ENCODE results near the gene TBX6.
"Not testable (repeated sequence)": the region's sequence is repeated elsewhere in the genome, so short reads cannot be mapped to it uniquely, and the experiment has no call there.

TBX6 gene

DNA sequence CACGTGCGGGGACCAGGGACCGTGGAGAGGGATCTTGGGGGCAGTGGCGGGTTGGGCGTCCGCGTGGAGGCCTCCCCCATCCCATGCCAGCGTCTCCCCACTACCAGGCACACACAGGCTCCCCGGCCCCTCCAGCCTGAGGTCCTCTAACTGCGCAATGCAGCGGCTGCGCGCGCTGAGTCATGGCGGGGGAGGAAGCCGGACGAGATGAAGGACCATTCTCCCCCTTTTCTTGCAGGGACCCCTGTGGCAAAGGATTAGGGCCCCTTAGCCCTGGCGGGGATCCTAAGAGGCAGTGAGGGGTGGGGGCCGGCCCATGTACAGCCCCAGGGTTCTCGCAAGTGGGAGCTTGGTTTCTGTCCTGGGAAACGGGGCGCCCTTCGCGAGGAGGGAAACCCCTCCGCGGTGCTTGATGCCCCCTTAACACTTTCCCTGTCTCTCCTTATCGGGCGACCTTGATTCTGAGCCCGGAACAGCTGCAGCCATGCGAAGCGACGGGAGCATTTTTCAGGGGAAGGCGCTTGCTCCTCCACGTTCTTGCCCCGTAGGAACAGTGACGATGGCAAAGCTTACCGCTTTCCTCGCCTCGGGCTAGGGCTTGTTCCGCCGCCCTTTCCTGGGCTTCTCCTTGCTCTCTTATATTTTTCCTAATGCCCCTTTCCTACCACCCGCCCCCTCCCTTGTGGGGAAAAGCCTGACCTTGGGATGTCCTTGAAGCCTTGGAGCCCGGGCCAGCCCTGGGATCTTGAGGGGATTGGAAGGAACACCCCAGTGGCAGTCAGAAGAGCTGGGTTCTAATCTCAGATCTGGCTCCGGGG lies 25.6 kb downstream of the TBX6 start:
- no peak for DNase-seq (ENCODE audit: low read depth in 2 of 2)

DNA sequence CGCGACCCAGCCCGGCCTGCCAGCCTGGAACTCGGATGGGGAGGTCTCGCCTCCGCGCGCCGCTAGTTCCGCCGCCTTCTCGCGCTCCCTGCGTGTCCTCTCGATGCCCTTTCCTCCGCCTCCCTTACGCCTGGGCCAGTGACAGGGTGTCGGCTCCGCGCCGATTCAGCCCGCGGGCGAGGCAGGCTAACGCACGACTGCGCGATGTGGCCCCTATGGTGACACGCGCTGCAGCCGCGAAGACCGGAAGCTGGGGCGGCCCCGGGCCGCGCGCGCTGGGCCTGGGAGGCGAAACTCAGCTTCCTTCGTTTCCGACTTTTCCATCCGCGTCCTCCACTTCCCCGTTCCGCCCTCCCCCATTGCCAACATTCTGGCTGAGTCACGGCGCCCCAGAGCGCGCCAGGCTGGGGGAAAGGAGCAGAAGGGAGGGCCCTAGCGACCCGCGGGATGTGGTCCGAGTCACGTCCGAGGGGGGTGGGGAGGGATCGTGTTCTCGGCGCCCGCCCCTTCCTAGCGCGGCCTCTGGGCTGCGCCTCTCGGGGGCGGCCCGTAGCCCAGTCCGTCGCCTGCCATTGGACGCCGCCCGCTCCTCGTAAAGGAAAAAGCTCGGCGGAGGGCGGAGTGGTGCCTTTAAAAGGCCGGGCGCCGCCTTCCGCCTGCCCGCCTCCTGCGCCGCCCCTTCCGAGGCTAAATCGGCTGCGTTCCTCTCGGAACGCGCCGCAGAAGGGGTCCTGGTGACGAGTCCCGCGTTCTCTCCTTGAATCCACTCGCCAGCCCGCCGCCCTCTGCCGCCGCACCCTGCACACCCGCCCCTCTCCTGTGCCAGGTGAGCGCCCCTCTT lies 26.4 kb downstream of the TBX6 start, which contains the start of gene ALDOA:
Gene ALDOA, plus strand, starts transcription at position 659 of the 841 bp plus-strand sequence. CDS start 1,138 bp downstream, outside the sequence.
- peak; percentile 89 to 94 for DNase-seq (ENCODE audit: low read depth in 2 of 2)

DNA sequence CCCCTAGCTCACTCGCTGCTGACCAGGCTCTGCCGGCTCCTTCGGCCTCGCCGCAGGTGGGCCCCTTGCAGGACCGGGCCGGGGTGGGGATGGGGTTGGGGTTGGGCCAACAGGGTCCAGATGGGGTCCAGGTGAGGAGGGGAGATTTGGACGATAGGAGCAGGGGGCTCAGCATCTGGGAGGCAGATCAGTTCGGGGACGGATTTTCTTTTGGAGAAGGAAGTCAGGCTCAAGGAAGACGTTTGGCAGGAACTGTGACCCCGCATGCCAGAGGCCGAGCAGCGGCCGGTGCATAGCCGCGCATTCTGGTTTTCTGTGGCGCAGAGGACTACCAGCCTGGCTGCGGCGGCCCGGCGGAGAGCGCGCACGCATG lies 27.0 kb downstream of the TBX6 start:
- no peak for DNase-seq (ENCODE audit: low read depth in 2 of 2)

DNA sequence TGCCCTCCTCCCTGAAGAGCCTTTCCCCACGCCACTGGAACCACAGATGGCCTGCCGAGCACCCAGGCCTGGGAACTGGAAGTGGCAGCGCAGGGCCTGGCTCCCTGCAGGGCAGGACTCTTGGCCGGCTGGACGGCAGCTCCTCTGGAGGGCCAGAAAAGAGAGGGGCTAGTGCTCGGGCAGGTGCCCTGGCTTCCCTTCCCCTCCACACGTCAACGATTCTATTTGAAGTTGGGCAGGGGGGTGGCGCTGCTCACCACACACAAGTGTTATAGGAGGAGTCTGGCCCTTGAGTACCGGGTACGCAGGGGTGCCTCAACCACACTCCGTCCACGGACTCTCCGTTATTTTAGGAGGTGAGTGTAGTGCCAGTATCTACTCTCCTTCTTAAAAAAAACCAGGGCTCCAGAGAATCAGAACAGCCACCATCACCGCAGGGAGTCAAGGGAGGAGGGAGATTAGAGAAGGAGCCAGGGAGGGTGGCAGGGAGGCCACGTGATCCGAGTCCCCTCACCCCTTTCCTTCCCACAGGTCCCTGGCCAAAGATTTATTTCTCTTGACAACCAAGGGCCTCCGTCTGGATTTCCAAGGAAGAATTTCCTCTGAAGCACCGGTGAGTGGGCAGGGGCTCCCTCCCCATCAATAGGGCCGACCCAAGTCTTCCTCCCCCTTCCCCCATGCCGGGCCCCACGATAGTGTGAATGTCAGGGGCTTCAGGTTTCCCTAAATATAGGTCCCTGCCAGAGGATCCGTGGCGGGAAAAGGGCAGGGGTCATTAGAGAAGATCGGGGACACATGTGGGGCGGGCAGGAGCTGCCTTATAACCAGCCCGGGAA lies 27.6 kb downstream of the TBX6 start:
- peak in 1 of 2 donors; percentile 44 for DNase-seq (ENCODE audit: low read depth in 2 of 2)

DNA sequence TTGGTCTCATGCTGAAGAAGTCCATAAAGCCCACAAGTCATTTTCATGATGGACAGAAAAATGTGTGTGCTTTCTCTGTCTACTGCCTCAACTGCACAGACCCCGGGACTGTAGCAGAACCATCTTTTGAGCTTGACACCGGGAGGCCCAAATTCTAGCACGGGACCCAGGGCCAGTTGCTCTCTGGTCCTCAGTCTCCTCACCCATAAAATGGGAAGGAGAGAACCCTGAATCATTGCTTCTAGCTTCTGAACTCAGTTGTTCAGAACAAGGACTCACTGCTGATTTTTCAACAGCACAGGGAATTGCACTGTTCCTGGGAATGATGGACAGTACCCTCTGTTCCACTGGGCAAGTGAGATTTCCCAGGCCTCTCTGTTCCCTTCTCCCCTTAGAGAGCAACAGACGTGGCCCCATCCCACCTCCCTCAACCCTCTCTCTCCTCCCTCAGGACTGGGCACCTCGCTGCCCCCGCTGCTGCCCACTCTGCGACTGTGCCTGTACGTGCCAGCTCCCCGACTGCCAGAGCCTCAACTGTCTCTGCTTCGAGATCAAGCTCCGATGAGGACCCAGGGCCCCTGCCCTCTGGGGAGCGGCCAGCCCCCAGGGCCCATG lies 28.3 kb downstream of the TBX6 start:
- no peak for DNase-seq (ENCODE audit: low read depth in 2 of 2)

DNA sequence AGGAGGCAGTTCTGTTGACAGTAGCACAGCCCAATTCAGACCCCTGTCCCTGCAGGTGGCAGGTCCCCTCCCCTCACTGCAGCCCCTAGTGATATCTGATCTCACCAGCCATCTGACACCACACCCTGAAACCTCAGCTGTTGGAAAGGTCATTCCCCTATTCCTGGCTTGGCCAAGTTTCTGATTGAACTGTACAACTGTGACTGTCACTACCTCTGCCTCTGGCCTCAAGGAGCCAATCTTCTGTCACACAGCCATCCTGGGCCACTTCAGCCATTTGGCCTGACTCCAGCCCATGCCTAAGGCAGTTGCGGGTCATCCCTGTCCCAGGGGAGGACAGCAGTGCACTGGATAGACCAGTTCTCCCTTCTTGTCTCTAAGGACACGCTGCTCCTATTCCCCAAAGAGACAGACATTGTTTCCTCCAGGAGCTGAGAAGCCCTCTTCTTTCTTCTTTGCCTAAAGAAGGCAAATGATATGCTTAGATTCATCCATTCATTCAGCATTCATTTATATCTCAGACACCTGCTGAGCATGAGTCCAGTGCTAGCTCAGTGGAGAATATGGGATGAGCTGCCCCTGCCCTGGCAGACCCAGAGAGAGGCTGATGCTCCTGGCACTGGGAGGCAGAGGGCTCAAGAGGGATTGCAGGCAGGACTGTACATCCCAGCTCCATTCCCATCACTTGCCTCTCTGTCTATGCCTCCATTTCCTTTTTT lies 30.7 kb downstream of the TBX6 start:
- DNase-seq (ENCODE audit: low read depth in 2 of 2) = no peak

DNA sequence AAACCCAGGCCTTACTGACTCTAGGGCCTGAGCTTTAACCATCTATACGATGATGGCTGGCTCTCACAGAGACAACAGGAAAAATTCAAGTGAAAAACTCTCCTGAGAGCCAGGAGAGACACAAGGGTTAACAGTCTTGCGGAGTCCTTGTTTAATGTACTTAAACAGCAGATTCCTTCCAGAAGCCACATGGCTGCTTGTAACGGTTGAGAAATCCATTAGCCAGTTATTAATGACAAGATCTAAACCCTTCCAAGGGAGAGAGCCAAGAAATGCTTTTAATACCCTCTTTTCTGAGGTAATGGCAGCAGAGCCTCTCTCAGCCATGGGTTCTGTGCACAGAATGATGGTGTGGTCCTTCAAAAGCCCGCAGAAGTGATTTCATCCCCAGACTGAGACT lies 31.4 kb downstream of the TBX6 start:
- no peak for DNase-seq (ENCODE audit: low read depth in 2 of 2)

DNA sequence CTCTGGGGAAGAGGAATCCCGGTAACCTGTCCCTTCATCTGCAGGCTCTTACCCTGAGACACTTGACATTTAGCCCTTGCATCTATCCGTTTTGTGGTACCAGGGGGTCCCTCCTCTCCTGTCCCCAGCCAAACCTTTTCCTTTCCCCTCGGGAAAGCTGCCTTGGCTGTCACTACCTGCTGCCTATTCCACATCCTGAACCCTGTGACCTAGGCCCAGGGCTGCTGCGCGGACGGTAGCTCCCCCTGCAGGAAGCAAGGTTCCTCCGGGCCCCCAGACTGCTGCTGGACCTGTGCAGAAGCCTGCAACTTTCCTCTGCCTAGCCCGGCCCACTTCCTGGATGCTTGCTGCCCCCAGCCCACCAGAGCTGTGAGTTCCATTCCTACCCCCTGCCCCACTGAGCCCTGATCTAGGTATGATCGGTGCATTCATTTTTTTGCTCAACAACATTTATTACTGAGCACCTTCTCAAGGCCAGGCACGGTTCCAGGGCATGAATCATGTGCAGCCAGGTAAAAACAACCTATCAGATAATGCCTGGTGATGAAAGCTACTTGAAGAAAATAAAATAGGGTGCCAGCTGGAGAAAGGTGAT lies 36.7 kb downstream of the TBX6 start:
- DNase-seq (ENCODE audit: low read depth in 2 of 2) = no peak

DNA sequence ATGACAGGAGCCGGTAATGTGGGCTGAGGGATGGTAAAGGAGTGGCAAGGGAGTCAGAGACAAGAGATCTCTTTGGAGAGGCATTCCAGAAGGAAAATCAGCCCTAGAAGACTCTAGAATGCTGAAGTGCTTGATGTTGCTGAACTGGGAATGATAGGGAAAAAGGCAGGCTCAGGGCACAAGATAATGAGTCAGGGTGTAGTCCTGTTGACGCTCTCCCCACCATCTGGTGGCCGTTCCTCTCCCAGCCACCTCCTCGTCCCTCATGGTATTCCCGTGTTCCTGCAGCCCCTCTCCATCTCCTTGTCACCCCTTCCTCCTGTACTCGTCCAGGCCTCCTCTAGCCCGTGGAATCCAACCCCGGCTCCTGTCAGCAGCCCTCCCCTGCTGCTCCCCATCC lies 37.3 kb downstream of the TBX6 start:
- no peak for DNase-seq (ENCODE audit: low read depth in 2 of 2)

DNA sequence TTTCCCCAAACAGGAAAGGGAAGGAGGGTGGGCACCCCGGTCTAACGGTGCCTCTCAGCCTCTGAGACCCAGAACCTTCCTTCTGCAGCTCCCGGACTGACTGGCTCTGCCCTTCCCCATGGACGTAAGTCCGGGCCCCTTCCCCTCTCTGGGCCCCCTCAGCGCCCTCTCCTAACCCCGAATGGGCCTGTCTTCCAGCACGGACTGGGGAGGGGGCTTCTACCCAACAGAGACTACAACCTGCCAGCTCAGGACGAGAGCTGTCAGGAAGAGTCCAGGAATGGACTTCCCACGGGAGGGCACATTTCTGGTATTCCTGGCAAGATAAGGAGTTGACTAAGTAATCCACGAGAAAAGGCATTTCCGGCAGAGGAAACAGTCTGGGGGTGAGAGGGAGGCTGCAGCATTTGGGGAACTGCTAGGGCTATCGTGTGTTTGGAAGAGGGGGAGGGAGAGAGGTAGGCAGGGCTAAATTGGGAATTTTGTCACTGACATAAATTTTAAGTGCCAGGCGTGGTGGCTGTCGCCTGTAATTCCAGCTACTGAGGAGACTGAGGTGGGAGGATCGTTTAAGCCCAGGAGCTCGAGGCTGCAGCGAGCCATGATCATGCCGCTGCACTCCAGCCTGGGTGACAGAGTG lies 38.2 kb downstream of the TBX6 start:
- no peak for DNase-seq (ENCODE audit: low read depth in 2 of 2)

DNA sequence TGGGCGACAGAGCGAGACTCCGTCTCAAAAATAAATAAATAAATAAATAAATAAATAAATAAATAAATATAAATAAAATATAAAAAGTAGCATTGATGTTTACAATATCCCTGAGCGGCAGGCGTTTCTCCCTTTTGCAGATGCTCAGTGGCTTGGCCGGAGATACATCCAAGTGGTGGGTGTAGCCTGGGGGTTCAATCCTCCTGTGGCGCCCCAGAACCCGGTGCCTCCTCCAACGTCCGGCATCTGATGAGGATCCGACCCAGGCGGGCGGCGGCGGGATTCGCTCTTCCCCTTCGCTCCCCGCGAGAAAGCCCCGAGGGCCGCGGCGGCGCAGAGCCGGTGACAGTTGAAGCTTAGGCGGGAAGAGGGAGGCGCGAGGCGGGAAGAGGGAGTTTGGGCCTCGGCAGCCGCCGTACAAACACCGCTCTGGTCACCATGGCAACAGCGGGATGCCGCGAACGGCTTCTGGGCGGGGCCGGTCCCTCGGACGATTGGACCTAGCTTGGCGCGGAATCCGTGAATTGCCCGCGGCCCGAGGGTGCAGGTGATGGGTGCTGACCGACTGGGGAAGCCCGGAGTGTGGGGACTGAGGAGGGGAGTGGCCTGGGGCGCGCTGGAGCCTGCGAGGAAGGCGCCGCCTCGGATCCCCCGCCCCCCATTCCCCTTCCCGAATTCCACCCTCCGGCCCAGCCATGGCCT lies 38.9 kb downstream of the TBX6 start:
- DNase-seq (ENCODE audit: low read depth in 2 of 2) = peak; percentile 71 to 75

DNA sequence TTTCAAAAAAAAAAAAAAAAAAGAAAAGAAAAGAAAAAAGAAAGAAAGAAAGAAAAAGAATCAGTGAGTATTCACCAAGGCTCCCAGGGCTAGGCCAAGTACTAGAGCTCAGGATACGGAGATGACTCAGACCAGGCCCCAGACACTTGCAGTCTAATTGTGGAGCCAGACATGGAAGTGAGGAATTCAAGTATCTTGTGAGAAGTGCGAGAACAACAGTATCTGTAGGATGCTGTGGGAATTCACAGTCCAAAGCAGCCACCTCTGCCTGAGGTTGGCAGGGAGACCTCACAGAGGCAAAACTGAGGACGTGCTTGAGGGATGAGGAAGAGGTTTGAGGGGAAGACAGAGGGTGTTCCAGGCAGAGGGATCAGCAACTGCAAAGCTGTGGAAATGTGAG lies 40.2 kb downstream of the TBX6 start:
- no peak for DNase-seq (ENCODE audit: low read depth in 2 of 2)

DNA sequence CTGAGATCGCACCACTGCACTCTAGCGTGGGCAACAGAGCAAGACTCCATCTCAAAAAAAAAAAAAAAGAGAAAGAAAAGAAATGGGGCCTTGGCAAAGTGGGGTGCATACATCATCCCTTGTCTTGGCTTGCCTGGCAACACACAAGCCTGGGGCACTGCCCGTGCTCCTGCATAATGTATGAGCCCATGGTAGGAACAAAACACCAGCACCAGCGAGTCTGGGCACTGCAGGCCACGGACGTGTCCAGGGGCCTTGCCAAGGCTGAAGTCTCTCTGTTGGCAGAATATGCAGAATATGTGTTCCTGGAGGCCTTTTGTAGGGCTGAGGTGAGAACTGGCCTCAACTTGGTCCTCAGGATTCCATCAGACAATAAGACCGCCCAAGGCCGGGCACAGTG lies 41.9 kb downstream of the TBX6 start:
- DNase-seq (ENCODE audit: low read depth in 2 of 2) = no peak

DNA sequence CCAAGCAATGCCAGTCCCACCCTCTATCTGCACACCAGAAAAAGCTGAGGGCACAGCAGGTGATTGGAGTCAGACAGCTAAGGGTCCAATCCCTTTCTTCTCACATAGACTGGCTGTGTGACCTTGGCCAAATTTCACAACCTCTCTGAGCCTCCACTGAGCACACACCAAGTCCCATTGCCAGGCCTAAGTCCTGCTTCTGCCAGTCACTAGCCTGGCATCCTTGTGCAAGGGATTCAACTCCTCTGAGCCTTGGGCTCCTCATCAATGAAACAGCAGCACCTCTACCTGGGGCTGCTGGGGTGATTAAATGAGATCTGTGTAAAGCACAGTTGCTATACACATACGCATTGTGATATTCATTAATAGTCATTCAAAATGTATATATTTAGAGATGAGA lies 45.1 kb downstream of the TBX6 start:
- no peak for DNase-seq (ENCODE audit: low read depth in 2 of 2)

DNA sequence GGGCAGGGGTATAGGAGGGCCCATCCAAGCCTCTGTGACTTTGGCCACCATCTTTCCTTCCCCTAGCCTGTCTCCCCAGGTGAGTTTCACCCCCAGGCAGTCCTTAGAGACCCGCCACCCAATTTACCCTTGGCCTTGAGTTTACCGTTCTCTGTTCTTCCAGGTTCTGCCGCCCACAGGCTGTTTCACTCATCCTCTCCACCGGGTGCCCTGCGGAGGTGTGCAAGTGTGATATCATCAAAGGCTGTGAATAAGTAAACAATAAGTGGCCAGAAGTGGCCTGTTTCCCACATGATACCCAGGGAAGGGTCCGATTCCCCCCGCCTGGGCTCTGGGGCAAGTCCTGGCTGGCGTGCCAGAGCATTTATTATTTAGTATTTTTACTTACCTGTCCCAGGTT lies 45.5 kb downstream of the TBX6 start:
- DNase-seq (ENCODE audit: low read depth in 2 of 2) = no peak

DNA sequence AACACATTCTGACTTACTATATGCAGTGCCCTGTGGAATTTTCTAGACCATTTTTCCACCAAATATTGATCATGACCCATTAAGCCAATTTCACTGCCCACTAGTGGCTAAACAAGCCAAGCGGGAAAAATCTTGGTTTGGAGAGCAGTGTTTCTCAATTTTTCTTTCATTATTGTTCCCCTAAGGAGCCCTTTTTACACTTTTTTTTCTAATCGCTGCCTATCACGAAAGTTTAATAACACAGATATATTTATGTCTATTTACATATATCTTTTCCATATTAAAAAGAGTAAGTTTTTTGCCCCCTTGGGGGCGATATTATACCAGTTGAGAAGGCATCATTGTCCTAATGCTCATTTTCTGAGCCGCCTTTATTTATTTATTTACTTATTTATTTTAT lies 49.9 kb downstream of the TBX6 start:
- no peak for DNase-seq (ENCODE audit: low read depth in 2 of 2)

DNA sequence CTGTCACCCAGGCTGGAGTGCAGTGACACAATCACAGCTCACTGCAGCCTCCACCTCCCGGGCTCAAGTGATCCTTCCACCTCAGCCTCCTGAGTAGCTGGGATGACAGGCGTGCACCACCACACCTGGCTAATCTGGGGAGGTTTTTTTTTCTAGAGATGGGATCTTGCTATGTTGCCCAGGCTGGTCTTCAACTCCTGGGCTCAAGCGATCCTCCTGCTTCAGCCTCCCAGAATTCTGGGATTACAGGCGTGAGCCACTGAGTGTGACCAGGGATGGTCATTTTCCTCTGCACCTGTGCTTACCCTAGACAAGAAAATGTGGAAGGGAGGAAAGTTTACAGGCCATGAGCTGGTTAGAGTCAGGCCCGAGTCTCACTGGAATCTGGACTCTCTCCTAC lies 51.0 kb downstream of the TBX6 start:
- not testable (repeated sequence) for DNase-seq (ENCODE audit: low read depth in 2 of 2)

DNA sequence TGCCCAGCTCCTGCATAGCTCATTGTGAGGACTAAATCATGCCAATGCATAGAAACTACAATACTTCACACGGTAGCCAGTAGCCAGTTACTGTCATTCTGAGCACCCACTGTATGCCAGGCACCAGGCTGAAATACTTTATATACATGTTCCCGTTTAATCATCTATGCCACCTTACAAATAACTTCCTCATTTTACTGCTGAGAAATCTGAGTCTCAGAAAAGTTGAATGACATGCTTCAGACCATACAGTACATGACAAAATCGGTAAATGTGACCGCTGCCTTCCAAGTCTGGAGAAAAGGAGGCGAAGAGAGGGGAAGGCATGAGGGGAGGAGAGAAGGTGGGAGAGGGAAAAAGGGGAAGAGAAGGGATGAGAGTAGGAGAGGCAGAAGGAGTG lies 51.5 kb downstream of the TBX6 start:
- no peak for DNase-seq (ENCODE audit: low read depth in 2 of 2)

Data from stimulated activated CD4-positive, alpha-beta T cell treated with anti-CD3 and anti-CD28 coated beads, Interleukin-1b, Interleukin-23, amount 100 ng/mL, for 1 hour (primary cell).